Measurements from ENCODE around the gene FSTL3. TPM values are rescaled to one million over a fixed set of nuclear protein-coding genes. Genes with fewer than 3 reads are reported as not detected.

The FSTL3 gene
- total and polyA plus RNA-seq, 3 donors from 2014 or later, result 98.6 to 397 (median 343) TPM

DNA sequence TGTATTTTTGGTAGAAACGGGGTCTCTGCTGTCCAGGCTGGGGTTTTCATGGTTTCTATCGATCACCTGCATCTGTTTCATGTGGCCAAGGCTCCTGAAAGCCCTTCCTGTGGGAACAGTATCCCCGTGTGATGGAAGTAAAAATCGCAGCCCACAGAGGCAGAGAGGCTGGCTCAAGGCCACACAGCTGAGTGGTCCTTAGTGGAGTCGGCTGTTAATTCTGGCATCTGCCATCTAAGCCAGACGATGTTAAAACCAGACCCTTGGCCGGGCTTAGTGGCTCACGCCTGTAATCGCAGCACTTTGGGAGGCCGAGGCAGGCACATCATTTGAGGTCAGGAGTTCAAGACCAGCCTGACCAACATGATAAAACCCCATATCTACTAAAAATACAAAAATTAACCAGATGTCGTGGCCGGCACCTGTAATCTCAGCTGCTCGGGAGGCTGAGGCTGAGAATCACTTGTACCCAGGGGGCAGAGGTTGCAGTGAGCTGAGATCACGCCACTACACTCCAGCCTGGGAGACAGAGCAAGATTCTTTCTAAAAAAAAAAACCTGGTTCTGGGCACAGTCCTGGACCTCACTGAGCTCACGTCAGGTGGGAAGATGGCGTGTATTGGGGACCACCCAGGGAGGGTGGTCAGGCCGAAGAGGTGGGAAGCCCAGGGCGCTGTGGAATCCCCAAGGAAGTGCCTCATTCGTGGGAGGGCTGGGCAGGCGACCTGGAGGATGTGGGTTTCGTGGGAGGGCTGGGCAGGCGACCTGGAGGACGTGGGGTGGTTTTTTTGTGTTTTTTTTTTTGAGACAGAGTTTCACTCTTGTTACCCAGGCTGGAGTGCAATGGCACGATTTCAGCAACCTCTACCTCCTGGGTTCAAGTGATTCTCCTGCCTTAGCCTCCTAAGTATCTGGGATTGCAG lies 56.2 kb downstream of the FSTL3 start:
- intact Hi-C loops (cut with DNase I; ENCODE audit: low total_unique reads), result loop anchor here (5.0 kb wide), 1 partner anchor 65 kb away; no protein-coding TSS in a partner anchor

More for the DNA sequence above, 56.2 kb downstream of the FSTL3 start:
- H3K4me1 ChIP-seq, result no peaks in the 10 kb centered on the region
- TF ChIP-seq, protein P1, sequence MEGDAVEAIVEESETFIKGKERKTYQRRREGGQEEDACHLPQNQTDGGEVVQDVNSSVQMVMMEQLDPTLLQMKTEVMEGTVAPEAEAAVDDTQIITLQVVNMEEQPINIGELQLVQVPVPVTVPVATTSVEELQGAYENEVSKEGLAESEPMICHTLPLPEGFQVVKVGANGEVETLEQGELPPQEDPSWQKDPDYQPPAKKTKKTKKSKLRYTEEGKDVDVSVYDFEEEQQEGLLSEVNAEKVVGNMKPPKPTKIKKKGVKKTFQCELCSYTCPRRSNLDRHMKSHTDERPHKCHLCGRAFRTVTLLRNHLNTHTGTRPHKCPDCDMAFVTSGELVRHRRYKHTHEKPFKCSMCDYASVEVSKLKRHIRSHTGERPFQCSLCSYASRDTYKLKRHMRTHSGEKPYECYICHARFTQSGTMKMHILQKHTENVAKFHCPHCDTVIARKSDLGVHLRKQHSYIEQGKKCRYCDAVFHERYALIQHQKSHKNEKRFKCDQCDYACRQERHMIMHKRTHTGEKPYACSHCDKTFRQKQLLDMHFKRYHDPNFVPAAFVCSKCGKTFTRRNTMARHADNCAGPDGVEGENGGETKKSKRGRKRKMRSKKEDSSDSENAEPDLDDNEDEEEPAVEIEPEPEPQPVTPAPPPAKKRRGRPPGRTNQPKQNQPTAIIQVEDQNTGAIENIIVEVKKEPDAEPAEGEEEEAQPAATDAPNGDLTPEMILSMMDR (IDR thresholded peaks at IDR 0.05), result no peak
- no peak for TF ChIP-seq POLR2A (IDR thresholded peaks at IDR 0.05)
- 72 to 80% methylated on average over 24 of the region's 24 CpGs for WGBS, 2 donors
- no peak overlapping the region for H3K4me3 ChIP-seq
- H3K27me3 ChIP-seq, result no peaks in the 10 kb centered on the region
- no peak overlapping the region for H3K27ac ChIP-seq
- H3K36me3 ChIP-seq (ENCODE audit: low read depth, missing control alignments), result no peaks in the 10 kb centered on the region
- no peaks in the 10 kb centered on the region for H3K9me3 ChIP-seq
- no peak for DNase-seq

Other genes starting within 250 kb of the FSTL3 start
- 10 to 100 TPM; 57.8 to 67.3 TPM for gene SHC2, start 215.4 kb upstream of the FSTL3 start, total RNA-seq
- gene SHC2, start 215.4 kb upstream of the FSTL3 start, polyA plus RNA-seq (ENCODE audit: insufficient read depth, low read depth, low replicate concordance), result 26.7 TPM
- 1 to 10 TPM; 2.2 to 2.3 TPM for gene MADCAM1, start 179.9 kb upstream of the FSTL3 start, total RNA-seq
- gene MADCAM1, start 179.9 kb upstream of the FSTL3 start, polyA plus RNA-seq (ENCODE audit: insufficient read depth, low read depth, low replicate concordance), result 1.6 TPM
- gene TPGS1, start 168.9 kb upstream of the FSTL3 start, total RNA-seq, result 100 to 1,000 TPM in 1 of 2 donors, 10 to 100 TPM in 1; 98.5 to 104 TPM
- 5.4 TPM for gene TPGS1, start 168.9 kb upstream of the FSTL3 start, polyA plus RNA-seq (ENCODE audit: insufficient read depth, low read depth, low replicate concordance)
- 100 to 1,000 TPM; 205 to 249 TPM for gene CDC34, start 144.6 kb upstream of the FSTL3 start, total RNA-seq
- 149 TPM for gene CDC34, start 144.6 kb upstream of the FSTL3 start, polyA plus RNA-seq (ENCODE audit: insufficient read depth, low read depth, low replicate concordance)
- 1 to 10 TPM in 1 of 2 donors, under 1 TPM in 1; 0.31 to 1.4 TPM for gene GZMM, start 132.3 kb upstream of the FSTL3 start, total RNA-seq
- 2.2 TPM for gene GZMM, start 132.3 kb upstream of the FSTL3 start, polyA plus RNA-seq (ENCODE audit: insufficient read depth, low read depth, low replicate concordance)
- gene BSG, start 103.8 kb upstream of the FSTL3 start, total RNA-seq, result 1,000 to 10,000 TPM; 1,391 to 1,458 TPM
- gene BSG, start 103.8 kb upstream of the FSTL3 start, polyA plus RNA-seq (ENCODE audit: insufficient read depth, low read depth, low replicate concordance), result 870 TPM
- 10 to 100 TPM in 1 of 2 donors, 1 to 10 TPM in 1; 6.6 to 12.4 TPM for gene HCN2, start 86.5 kb upstream of the FSTL3 start, total RNA-seq
- 5.5 TPM for gene HCN2, start 86.5 kb upstream of the FSTL3 start, polyA plus RNA-seq (ENCODE audit: insufficient read depth, low read depth, low replicate concordance)
- 100 to 1,000 TPM; 116 to 137 TPM for gene POLRMT, start 42.9 kb upstream of the FSTL3 start, total RNA-seq
- gene POLRMT, start 42.9 kb upstream of the FSTL3 start, polyA plus RNA-seq (ENCODE audit: insufficient read depth, low read depth, low replicate concordance), result 178 TPM
- 1 to 10 TPM; 1.8 to 3.1 TPM for gene FGF22, start 36.5 kb upstream of the FSTL3 start, total RNA-seq
- gene FGF22, start 36.5 kb upstream of the FSTL3 start, polyA plus RNA-seq (ENCODE audit: insufficient read depth, low read depth, low replicate concordance), result 2.6 TPM
- 100 to 1,000 TPM; 148 to 158 TPM for gene RNF126, start 13.2 kb upstream of the FSTL3 start, total RNA-seq
- gene RNF126, start 13.2 kb upstream of the FSTL3 start, polyA plus RNA-seq (ENCODE audit: insufficient read depth, low read depth, low replicate concordance), result 107 TPM
- not detected for gene PRSS57, start 19.1 kb downstream of the FSTL3 start, total RNA-seq
- gene PRSS57, start 19.1 kb downstream of the FSTL3 start, polyA plus RNA-seq (ENCODE audit: insufficient read depth, low read depth, low replicate concordance), result not detected
- gene PALM, start 32.5 kb downstream of the FSTL3 start, total RNA-seq, result 10 to 100 TPM; 35.5 to 47.8 TPM
- 46.4 TPM for gene PALM, start 32.5 kb downstream of the FSTL3 start, polyA plus RNA-seq (ENCODE audit: insufficient read depth, low read depth, low replicate concordance)
- 1 to 10 TPM; 1.1 to 3.1 TPM for gene MISP, start 74.7 kb downstream of the FSTL3 start, total RNA-seq
- gene MISP, start 74.7 kb downstream of the FSTL3 start, polyA plus RNA-seq (ENCODE audit: insufficient read depth, low read depth, low replicate concordance), result 1.1 TPM
- 100 to 1,000 TPM; 168 to 196 TPM for gene PTBP1, start 121.1 kb downstream of the FSTL3 start, total RNA-seq
- gene PTBP1, start 121.1 kb downstream of the FSTL3 start, polyA plus RNA-seq (ENCODE audit: insufficient read depth, low read depth, low replicate concordance), result 116 TPM
- gene PLPPR3, start 145.6 kb downstream of the FSTL3 start, total RNA-seq, result 10 to 100 TPM; 16.9 to 20.1 TPM
- 2.7 TPM for gene PLPPR3, start 145.6 kb downstream of the FSTL3 start, polyA plus RNA-seq (ENCODE audit: insufficient read depth, low read depth, low replicate concordance)
- 1 to 10 TPM; 5.4 to 5.8 TPM for gene AZU1, start 151.4 kb downstream of the FSTL3 start, total RNA-seq
- gene AZU1, start 151.4 kb downstream of the FSTL3 start, polyA plus RNA-seq (ENCODE audit: insufficient read depth, low read depth, low replicate concordance), result 1.4 TPM
- gene PRTN3, start 164.6 kb downstream of the FSTL3 start, total RNA-seq, result 1 to 10 TPM; 1.0 to 1.8 TPM
- gene PRTN3, start 164.6 kb downstream of the FSTL3 start, polyA plus RNA-seq (ENCODE audit: insufficient read depth, low read depth, low replicate concordance), result not detected
- gene ELANE, start 175.9 kb downstream of the FSTL3 start, total RNA-seq, result under 1 TPM in 1 of 2 donors, not detected in 1; 0.74 TPM
- gene ELANE, start 175.9 kb downstream of the FSTL3 start, polyA plus RNA-seq (ENCODE audit: insufficient read depth, low read depth, low replicate concordance), result 0.50 TPM
- gene CFD, start 183.3 kb downstream of the FSTL3 start, total RNA-seq, result 100 to 1,000 TPM in 1 of 2 donors, 10 to 100 TPM in 1; 83.1 to 185 TPM
- 84.3 TPM for gene CFD, start 183.3 kb downstream of the FSTL3 start, polyA plus RNA-seq (ENCODE audit: insufficient read depth, low read depth, low replicate concordance)
- gene MED16, start 216.8 kb downstream of the FSTL3 start, total RNA-seq, result 100 to 1,000 TPM in 1 of 2 donors, 10 to 100 TPM in 1; 94.7 to 124 TPM
- 50.7 TPM for gene MED16, start 216.8 kb downstream of the FSTL3 start, polyA plus RNA-seq (ENCODE audit: insufficient read depth, low read depth, low replicate concordance)
- gene RNU6-9, start 217.1 kb downstream of the FSTL3 start, total RNA-seq, result not detected
- gene RNU6-9, start 217.1 kb downstream of the FSTL3 start, polyA plus RNA-seq (ENCODE audit: insufficient read depth, low read depth, low replicate concordance), result not detected
- 10 to 100 TPM; 24.6 to 30.1 TPM for gene R3HDM4, start 236.8 kb downstream of the FSTL3 start, total RNA-seq
- 19.2 TPM for gene R3HDM4, start 236.8 kb downstream of the FSTL3 start, polyA plus RNA-seq (ENCODE audit: insufficient read depth, low read depth, low replicate concordance)
- not detected for gene KISS1R, start 240.9 kb downstream of the FSTL3 start, total RNA-seq
- not detected for gene KISS1R, start 240.9 kb downstream of the FSTL3 start, polyA plus RNA-seq (ENCODE audit: insufficient read depth, low read depth, low replicate concordance)
- gene ARID3A, start 249.6 kb downstream of the FSTL3 start, total RNA-seq, result 10 to 100 TPM; 15.3 to 26.5 TPM
- 38.2 TPM for gene ARID3A, start 249.6 kb downstream of the FSTL3 start, polyA plus RNA-seq (ENCODE audit: insufficient read depth, low read depth, low replicate concordance)

Data from testis (tissue), 3 donors.